DND-41 (cell line): ENCODE results near the gene DLG1.

Source experiments
- EZH2 ChIP-seq: IDR thresholded peaks from 3 replicates; pipeline ENCODE4 v1.6.1; 2012; ENCODE audit warnings: borderline replicate concordance, low read depth, mild to moderate bottlenecking, moderate library complexity, low read length, inconsistent platforms; ENCODE audit not compliant: severe bottlenecking
- TF ChIP-seq, protein P1 (sequence below): IDR thresholded peaks from 2 replicates; pipeline ENCODE4 v1.5.1; 2012; ENCODE audit warnings: borderline replicate concordance, low read length, moderate library complexity, mild to moderate bottlenecking; ENCODE audit not compliant: poor library complexity, severe bottlenecking; ENCODE audit errors: extremely low read depth

DNA sequence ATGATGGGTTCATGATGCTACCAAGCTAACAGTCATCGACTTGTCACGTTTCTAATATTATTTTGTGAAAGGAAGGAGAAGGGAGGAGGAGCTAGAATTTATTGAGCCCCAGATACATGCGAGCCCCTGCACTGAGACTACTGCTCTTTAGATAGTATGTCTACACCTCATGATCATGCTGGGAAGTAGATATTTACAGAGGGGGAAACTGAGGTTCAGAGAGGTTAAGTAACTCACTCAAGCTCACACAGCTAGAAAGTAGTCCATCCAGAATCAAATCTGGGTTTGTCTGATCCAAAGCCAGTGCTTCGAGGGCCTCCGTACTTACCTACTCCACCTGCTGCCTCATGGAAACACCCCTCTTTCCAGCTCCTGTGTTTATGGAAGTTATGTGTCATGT lies 38.8 kb upstream of the DLG1 start:
- TF ChIP-seq, protein P1, sequence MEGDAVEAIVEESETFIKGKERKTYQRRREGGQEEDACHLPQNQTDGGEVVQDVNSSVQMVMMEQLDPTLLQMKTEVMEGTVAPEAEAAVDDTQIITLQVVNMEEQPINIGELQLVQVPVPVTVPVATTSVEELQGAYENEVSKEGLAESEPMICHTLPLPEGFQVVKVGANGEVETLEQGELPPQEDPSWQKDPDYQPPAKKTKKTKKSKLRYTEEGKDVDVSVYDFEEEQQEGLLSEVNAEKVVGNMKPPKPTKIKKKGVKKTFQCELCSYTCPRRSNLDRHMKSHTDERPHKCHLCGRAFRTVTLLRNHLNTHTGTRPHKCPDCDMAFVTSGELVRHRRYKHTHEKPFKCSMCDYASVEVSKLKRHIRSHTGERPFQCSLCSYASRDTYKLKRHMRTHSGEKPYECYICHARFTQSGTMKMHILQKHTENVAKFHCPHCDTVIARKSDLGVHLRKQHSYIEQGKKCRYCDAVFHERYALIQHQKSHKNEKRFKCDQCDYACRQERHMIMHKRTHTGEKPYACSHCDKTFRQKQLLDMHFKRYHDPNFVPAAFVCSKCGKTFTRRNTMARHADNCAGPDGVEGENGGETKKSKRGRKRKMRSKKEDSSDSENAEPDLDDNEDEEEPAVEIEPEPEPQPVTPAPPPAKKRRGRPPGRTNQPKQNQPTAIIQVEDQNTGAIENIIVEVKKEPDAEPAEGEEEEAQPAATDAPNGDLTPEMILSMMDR, result no peak
- TF ChIP-seq EZH2, result no peak
